NCI-H2196 treated with DMSO at 0.1 percent for 48 hours (cell line): Measurements from ENCODE around the gene ZNF169.
"Not testable (repeated sequence)": the region's sequence is repeated elsewhere in the genome, so short reads cannot be mapped to it uniquely, and the experiment has no call there.

ENCODE experiments used
- DNase-seq: peaks from one replicate; lab custom pipeline; 2025; ENCODE audit not compliant: unreplicated experiment; lab: John Stamatoyannopoulos, UW

ZNF169 gene

DNA sequence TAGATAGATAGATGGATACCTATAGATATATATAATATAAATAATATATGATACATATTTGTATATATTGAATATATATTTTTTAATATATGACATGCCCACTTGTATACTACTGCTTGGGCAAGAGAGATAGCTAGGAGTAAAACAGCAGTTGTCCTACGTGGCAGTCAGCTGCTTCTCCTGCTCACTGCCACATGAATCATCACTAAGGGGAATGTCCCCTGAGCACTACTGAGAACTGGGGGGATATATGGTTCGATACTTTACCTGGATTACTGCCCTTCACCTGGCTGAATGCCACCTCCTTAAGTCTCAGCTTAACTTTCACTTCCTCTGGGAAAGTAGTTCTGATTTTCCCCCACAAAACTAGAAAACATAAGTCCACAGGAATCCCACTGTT lies 82.6 kb downstream of the ZNF169 start:
- DNase-seq, result not testable (repeated sequence)

DNA sequence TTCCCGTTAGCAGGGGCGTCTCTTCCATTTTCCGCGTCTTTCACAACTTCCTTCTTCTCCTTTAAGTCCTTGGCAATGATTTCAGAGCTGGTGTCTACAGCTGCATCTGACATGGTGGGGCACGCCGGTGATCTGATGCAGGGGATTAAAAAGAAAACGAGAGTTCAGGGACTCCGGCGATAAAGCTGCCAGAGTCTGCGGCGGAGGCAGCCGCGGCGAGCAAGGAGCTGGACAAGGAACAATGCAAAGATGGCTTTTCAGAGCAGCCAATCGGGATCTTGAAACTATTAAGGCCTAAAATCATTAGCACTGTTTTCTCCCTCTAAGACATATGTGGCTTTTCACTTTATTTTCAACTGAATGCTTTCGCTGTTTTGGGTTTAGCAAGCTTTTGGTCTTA lies 88.4 kb downstream of the ZNF169 start:
- not testable (repeated sequence) for DNase-seq

DNA sequence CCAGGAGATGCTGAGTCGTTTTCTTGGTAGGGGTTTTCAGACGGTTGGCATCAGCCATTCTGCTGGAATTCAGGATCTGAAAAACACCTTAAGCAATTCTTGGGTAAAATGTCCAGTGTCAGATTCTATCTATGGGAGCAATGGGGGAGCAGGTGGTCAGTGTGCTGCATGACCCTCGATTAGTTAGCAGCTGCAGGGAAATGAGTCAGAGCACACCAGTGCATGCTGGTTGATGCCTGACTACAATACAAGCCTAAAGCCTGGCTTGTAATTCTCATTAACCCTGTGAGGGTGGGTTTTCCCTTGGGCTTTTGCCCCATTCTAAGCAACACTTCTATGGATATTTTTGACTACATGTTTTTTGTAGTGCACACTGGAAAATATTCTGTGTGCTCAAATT lies 89.7 kb downstream of the ZNF169 start:
- DNase-seq, result not testable (repeated sequence)
